ENCODE measurements around the gene MAP6D1. TPM values are rescaled to one million over a fixed set of nuclear protein-coding genes. Genes with fewer than 3 reads are reported as not detected.

Gene MAP6D1
- total RNA-seq, 1 donor from 2014 or later: 19.8 TPM

- DNase-seq (ENCODE audit: low read depth): peak; percentile 22
These were observed 469 bp downstream of the MAP6D1 start for GRCh38 chr3:183824761-183825455.

DNA sequence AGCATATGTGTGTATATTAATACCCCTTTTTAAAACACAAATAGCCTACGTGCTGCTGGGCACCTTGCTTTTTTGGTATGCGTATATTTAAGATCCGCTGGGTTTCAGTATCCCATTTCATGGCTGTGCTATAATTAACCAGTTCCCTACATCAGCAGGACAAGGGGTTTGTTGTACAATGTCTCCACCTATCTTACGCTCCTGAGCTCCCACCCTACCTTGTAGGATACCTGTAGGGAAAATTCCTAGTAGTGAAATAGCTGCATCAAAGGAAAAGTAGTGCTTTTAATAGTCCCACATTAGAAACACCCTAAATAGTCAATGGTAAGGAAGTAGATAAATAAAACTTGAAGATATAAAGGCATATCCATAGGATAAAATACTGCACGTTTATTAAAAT is 1.4 kb downstream of the MAP6D1 start:
- no peak for DNase-seq (ENCODE audit: low read depth)

GRCh38 chr3:183822631-183823030 is 2.7 kb downstream of the MAP6D1 start:
- DNase-seq (ENCODE audit: low read depth): no peak

DNA sequence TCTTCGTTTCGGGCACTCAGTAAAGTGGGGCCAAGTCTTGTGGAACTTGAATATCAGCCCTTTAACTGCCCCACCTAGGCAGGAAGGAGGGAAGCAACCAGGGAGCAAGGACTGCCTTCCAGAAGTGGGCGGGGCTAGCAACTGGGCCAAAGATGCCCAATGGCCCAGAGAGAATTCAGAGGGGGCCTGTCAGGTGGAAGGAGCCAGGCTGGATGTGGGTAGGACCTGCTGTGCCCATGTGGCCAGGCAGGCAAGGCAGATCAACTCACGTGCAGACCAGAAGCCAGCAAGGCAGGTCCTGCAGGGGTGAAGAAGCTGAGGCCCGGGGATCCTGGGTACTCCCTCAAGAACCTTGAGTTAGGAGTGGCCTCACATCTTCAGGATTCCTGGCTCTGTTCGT is 5.5 kb downstream of the MAP6D1 start:
- DNase-seq (ENCODE audit: low read depth): no peak

- no peak for DNase-seq (ENCODE audit: low read depth)
These were observed 6.4 kb downstream of the MAP6D1 start for GRCh38 chr3:183818706-183819624.

DNA sequence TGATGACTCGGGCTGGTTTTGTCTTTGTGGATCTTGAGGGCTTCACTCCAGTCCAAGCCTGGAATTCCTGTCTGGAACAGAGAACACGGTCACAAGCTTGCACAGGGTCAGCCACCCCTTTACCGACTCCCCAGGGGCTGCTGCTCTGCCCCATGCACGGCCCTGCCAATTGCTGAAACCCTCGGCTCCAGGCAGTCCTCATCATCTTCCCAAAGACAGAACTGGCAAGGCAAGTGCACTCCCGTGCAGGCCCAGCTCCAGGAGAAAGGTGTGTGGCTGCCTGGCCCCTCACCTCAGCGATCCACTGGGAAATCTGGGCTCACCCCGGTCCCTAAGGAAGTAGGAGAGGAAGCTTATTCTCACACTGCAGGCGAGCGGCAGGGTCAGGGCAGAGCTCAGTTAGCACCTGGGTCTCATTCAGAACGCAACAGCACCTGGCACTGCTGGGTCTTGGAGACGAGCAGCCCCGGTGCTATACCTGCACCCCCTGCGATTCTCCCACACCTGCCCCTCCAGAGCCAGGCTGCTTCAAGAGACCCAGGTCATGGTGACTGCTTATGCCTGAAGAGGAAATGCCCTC is 7.2 kb downstream of the MAP6D1 start:
- peak; percentile 27 for DNase-seq (ENCODE audit: low read depth)

GRCh38 chr3:183817639-183818038 is 7.7 kb downstream of the MAP6D1 start:
- no peak for DNase-seq (ENCODE audit: low read depth)

GRCh38 chr3:183816681-183817510 is 8.5 kb downstream of the MAP6D1 start:
- DNase-seq (ENCODE audit: low read depth): no peak

DNA sequence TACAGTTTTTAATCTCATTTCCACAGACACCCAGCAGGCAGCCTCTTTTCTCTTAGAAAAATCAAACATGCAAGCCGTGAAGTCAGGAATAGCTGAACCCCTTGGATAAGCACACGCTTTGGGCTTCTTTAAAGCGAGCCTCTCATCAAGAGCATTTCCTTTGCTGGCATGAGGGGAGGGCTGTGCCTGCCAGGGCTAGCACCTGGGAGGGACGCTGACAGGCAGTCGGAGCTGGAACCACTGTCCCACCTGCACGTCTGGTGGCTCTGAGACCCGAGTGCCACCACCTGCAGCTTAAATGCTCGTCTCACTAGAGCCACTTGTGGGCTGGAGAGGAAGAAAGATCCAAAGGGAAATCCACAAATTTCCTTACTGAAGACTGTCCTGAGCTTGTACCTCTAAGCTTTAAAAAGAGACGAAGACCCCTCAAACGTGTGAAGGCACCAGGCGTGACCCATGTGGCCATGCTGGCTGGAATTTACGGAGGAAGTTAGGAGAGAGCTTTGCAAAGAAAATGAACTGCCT is 9.4 kb downstream of the MAP6D1 start:
- DNase-seq (ENCODE audit: low read depth): no peak

- DNase-seq (ENCODE audit: low read depth): no peak
These were observed 9.8 kb downstream of the MAP6D1 start for GRCh38 chr3:183815563-183815940.

GRCh38 chr3:183814240-183814639 is 11.1 kb downstream of the MAP6D1 start:
- DNase-seq (ENCODE audit: low read depth): no peak

GRCh38 chr3:183812761-183813445 is 12.5 kb downstream of the MAP6D1 start:
- DNase-seq (ENCODE audit: low read depth): no peak

- no peak for DNase-seq (ENCODE audit: low read depth)
These were observed 13.7 kb downstream of the MAP6D1 start for GRCh38 chr3:183811638-183812037.

GRCh38 chr3:183810643-183811594 is 14.5 kb downstream of the MAP6D1 start:
- no peak for DNase-seq (ENCODE audit: low read depth)

GRCh38 chr3:183809270-183809669 is 16.1 kb downstream of the MAP6D1 start:
- no peak for DNase-seq (ENCODE audit: low read depth)

DNA sequence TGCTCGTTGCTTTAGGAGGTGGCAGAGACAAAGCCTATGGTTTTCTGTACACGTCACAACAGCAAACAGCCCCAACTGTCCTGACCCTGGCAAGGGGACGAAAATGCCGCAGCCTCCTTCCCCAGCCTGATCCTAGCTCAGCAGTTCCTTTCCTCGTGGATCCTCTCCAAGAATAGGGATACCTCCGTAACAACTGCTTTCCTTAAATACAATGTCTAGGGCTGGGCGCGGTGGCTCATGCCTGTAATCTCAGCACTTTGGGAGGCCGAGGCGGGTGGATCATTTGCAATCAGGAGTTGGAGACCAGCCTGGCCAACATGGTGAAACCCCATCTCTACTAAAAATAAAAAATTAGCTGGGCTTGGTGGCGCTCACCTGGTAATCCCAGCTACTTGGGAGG is 17.0 kb downstream of the MAP6D1 start:
- peak; percentile 24 for DNase-seq (ENCODE audit: low read depth)

GRCh38 chr3:183807881-183808280 is 17.5 kb downstream of the MAP6D1 start:
- DNase-seq (ENCODE audit: low read depth): no peak

- DNase-seq (ENCODE audit: low read depth): no peak
These were observed 18.1 kb downstream of the MAP6D1 start for GRCh38 chr3:183807209-183807728.

DNA sequence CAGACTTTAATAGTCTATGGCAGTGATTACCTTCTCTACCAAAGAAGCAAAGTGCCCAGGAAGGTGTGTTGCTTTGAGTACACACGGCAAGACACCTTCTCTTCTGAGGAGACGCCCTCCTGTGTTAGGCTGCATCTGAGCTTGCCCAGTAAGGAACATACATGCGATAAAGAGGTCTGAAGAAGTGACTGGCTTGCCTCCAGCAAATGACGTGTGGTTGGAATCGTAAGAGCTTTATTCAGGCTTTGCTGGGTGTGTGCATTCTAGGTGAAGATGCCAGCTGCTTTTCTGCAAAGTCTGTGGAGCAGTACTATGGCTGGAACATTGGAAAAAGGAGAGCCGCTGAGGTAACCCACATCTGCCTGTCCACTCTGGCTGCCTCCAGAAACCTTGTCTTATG is 22.4 kb downstream of the MAP6D1 start:
- DNase-seq (ENCODE audit: low read depth): no peak
